Hepatocyte (in vitro differentiated cells): ENCODE measurements around the gene RAB4A.

Source experiments
- EZH2phosphoT487 ChIP-seq: fragments of 200-600 bp; sonication (generic); IDR thresholded peaks from one replicate; pipeline ENCODE4 v1.6.1; 2018; ENCODE audit warnings: antibody characterized with exemption, mild to moderate bottlenecking, low read depth, moderate library complexity; ENCODE audit not compliant: unreplicated experiment, severe bottlenecking
- TF ChIP-seq, protein P1 (sequence below): fragments of 200-600 bp; sonication (generic); IDR thresholded peaks from 2 replicates; pipeline ENCODE4 v1.5.1; 2016; ENCODE audit warnings: antibody characterized with exemption, mild to moderate bottlenecking; ENCODE audit not compliant: poor library complexity

DNA sequence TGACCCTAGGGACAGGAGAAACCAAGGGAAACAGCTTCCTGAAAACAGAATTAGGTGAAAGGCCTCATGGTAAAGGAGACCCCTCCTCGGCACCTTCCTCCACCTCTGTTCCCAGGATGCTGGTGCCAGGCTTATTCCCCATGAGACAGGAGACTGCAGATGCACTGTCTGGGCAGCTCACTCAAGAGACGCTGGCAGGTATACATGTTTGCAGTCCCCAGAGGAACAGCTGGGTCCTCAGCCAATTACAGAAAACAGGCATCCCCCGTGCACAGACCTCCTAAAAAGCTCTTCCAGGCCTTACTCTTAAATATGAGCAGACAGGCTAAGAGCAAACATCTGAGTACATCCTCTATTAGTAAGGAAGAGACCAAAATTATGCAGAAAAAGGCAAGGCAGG lies 65.4 kb downstream of the RAB4A start:
- TF ChIP-seq, protein P1, sequence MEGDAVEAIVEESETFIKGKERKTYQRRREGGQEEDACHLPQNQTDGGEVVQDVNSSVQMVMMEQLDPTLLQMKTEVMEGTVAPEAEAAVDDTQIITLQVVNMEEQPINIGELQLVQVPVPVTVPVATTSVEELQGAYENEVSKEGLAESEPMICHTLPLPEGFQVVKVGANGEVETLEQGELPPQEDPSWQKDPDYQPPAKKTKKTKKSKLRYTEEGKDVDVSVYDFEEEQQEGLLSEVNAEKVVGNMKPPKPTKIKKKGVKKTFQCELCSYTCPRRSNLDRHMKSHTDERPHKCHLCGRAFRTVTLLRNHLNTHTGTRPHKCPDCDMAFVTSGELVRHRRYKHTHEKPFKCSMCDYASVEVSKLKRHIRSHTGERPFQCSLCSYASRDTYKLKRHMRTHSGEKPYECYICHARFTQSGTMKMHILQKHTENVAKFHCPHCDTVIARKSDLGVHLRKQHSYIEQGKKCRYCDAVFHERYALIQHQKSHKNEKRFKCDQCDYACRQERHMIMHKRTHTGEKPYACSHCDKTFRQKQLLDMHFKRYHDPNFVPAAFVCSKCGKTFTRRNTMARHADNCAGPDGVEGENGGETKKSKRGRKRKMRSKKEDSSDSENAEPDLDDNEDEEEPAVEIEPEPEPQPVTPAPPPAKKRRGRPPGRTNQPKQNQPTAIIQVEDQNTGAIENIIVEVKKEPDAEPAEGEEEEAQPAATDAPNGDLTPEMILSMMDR = no peak
- no peak for TF ChIP-seq EZH2phosphoT487
